ENCODE measurements around the gene TTC7B. TPM values are rescaled to one million over a fixed set of nuclear protein-coding genes. Genes with fewer than 3 reads are reported as not detected.

The TTC7B gene
- total RNA-seq, 1 donor from 2014 or later = 40.3 TPM

DNA sequence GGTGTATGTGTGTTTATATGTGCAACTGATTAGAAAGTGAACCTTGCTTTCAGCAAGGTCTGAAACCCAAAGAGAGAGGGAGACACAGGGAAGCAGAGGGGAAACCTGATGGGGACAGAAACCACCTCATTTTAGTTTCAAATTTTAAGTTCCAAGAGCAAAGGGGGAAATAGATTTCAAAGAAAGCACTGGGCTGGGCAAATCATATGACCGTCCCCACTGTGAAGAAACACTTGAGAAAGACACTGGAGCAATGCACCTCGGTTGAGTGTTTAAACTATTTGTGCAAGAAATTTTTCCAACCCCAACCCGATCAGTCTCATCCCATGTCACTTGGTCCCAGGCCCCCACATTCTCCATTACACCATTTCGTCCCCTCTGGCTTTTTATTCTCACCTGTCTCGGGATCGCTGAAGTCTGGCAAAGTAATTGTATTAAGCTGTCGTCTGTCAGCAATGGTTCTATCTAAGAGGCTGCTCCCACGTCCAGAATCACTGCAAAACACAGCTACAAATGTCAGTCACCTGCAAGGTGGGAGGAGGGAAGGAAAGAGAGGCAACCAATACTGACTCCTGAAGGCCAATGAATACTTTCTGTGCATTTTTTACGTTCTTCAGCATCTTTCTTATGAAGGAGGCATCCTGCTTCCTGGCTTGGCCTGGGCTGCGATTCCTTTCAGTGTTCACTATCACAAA is 205.7 kb downstream of the TTC7B start:
- peaks cover 12% of the 10 kb centered on the region for H3K36me3 Mint-ChIP-seq (ENCODE audit: low read depth)
- DNase-seq (ENCODE audit: low spot score) = no peak
- TF ChIP-seq, protein P1, sequence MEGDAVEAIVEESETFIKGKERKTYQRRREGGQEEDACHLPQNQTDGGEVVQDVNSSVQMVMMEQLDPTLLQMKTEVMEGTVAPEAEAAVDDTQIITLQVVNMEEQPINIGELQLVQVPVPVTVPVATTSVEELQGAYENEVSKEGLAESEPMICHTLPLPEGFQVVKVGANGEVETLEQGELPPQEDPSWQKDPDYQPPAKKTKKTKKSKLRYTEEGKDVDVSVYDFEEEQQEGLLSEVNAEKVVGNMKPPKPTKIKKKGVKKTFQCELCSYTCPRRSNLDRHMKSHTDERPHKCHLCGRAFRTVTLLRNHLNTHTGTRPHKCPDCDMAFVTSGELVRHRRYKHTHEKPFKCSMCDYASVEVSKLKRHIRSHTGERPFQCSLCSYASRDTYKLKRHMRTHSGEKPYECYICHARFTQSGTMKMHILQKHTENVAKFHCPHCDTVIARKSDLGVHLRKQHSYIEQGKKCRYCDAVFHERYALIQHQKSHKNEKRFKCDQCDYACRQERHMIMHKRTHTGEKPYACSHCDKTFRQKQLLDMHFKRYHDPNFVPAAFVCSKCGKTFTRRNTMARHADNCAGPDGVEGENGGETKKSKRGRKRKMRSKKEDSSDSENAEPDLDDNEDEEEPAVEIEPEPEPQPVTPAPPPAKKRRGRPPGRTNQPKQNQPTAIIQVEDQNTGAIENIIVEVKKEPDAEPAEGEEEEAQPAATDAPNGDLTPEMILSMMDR (IDR thresholded peaks at IDR 0.05) = no peak
- no peaks in the 10 kb centered on the region for H3K27me3 Mint-ChIP-seq (ENCODE audit: low read depth)
- H3K4me3 Mint-ChIP-seq (ENCODE audit: unreplicated experiment) = no peak overlapping the region
- no peak overlapping the region for H3K27ac Mint-ChIP-seq (ENCODE audit: unreplicated experiment)
- peaks cover 8% of the 10 kb centered on the region for H3K4me1 Mint-ChIP-seq (ENCODE audit: low read depth)
- no peaks in the 10 kb centered on the region for H3K9me3 Mint-ChIP-seq (ENCODE audit: low read depth)

- Mint-ChIP-seq H3K4me1 (ENCODE audit: low read depth) (peaks cover 6% of the 10 kb centered on the region), H3K36me3 (ENCODE audit: low read depth) (peaks cover 12% of the 10 kb centered on the region), H3K27ac (ENCODE audit: unreplicated experiment) (no peak overlapping the region), H3K27me3 (ENCODE audit: low read depth) (no peaks in the 10 kb centered on the region), H3K4me3 (ENCODE audit: unreplicated experiment) (no peak overlapping the region), H3K9me3 (ENCODE audit: low read depth) (no peaks in the 10 kb centered on the region)
- no peak for DNase-seq (ENCODE audit: low spot score)
- TF ChIP-seq, protein P1 (IDR thresholded peaks at IDR 0.05) = no peak
Measured at GRCh38 chr14:90609376-90609775, 206.9 kb downstream of the TTC7B start.

DNA sequence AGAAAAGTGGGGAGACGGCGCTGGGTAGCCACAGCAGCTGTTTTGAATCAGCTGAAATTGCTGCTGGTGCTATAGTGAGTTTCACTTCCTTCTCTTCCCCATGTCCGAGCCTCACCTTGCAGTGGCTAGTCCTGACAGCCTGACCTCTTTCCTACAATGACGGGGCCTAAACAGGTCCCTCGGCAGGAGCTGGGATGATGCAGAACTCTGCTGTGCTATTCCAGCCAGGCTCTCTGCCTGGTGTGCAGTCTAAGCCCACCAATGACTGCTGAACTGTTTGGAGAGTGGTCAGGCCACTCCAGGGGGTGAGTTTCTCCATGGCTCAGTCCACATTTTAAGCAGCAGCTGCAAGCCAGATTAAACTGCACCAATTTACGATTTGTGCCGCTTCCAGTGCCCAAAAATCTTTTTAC is 207.3 kb downstream of the TTC7B start:
- Mint-ChIP-seq H3K9me3 (ENCODE audit: low read depth) (no peaks in the 10 kb centered on the region), H3K4me3 (ENCODE audit: unreplicated experiment) (no peak overlapping the region), H3K36me3 (ENCODE audit: low read depth) (peaks cover 9% of the 10 kb centered on the region), H3K4me1 (ENCODE audit: low read depth) (peaks cover 6% of the 10 kb centered on the region), H3K27me3 (ENCODE audit: low read depth) (no peaks in the 10 kb centered on the region), H3K27ac (ENCODE audit: unreplicated experiment) (no peak overlapping the region)
- TF ChIP-seq, protein P1 (IDR thresholded peaks at IDR 0.05) = no peak
- DNase-seq (ENCODE audit: low spot score) = no peak

DNA sequence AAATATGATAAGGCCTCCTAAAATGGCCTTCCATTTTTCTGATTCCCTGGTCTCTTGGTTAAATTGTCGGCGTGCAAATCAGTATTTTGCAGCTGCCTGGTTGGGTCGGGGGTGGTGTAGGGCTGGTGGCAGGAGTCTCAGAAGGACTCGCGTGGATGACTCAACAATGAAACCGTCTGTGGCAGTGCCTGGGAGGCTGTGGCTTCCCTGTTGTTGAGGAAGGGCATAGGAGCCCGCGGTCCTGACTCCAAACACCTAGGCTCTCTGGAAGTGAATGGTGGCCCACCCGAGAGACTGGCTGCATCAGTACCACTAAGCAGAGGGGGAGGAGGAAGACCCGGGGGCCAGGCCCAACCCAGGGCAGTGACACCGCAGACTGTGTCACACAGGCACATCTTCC is 207.9 kb downstream of the TTC7B start:
- Mint-ChIP-seq H3K4me3 (ENCODE audit: unreplicated experiment) (no peak overlapping the region), H3K4me1 (ENCODE audit: low read depth) (peaks cover 7% of the 10 kb centered on the region), H3K27me3 (ENCODE audit: low read depth) (no peaks in the 10 kb centered on the region), H3K36me3 (ENCODE audit: low read depth) (peaks cover 5% of the 10 kb centered on the region), H3K27ac (ENCODE audit: unreplicated experiment) (no peak overlapping the region), H3K9me3 (ENCODE audit: low read depth) (no peaks in the 10 kb centered on the region)
- DNase-seq (ENCODE audit: low spot score) = no peak
- TF ChIP-seq, protein P1 (IDR thresholded peaks at IDR 0.05) = no peak

DNA sequence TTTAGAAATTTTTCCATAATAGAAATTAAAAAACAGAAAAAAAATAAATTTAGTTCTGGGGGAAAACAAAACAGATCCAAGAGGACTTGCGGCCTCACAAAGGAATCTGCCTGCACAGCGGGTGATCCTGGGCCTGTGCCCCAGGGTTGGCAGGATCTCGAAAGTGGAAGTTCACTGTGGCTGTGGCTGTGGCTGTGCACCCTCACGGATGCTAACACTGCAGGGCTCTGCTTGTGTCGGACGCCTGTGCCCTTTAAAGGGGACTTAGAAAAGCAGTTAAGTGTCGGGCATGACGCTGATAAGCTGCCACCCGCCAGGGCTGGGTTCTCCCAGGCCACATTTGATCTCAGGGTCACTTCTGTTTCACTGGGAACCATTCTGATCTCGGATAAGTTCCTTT is 209.1 kb downstream of the TTC7B start:
- no peak overlapping the region for H3K27ac Mint-ChIP-seq (ENCODE audit: unreplicated experiment)
- peaks cover 12% of the 10 kb centered on the region for H3K4me1 Mint-ChIP-seq (ENCODE audit: low read depth)
- H3K9me3 Mint-ChIP-seq (ENCODE audit: low read depth) = no peaks in the 10 kb centered on the region
- peaks cover 5% of the 10 kb centered on the region for H3K36me3 Mint-ChIP-seq (ENCODE audit: low read depth)
- DNase-seq (ENCODE audit: low spot score) = no peak
- no peaks in the 10 kb centered on the region for H3K27me3 Mint-ChIP-seq (ENCODE audit: low read depth)
- H3K4me3 Mint-ChIP-seq (ENCODE audit: unreplicated experiment) = no peak overlapping the region
- TF ChIP-seq, protein P1 (IDR thresholded peaks at IDR 0.05) = no peak
